SU-DHL-6 (cell line): Measurements from ENCODE around the gene DCLK1.

ENCODE experiments used
- EZH2phosphoT487 ChIP-seq: fragments of 200-600 bp; sonication (generic), shearing (Covaris generic); conservative IDR thresholded peaks from 2 replicates; pipeline ENCODE4 v1.6.1; 2018; ENCODE audit warnings: mild to moderate bottlenecking, antibody characterized with exemption, low read length, moderate library complexity, mixed read lengths
- TF ChIP-seq, protein P1 (sequence below): fragments of 200-600 bp; sonication (generic); IDR thresholded peaks from one replicate; pipeline ENCODE4 v1.5.1; 2017; ENCODE audit warnings: antibody characterized with exemption, mild to moderate bottlenecking, low read length, moderate library complexity; ENCODE audit not compliant: insufficient read depth, poor library complexity, severe bottlenecking

DNA sequence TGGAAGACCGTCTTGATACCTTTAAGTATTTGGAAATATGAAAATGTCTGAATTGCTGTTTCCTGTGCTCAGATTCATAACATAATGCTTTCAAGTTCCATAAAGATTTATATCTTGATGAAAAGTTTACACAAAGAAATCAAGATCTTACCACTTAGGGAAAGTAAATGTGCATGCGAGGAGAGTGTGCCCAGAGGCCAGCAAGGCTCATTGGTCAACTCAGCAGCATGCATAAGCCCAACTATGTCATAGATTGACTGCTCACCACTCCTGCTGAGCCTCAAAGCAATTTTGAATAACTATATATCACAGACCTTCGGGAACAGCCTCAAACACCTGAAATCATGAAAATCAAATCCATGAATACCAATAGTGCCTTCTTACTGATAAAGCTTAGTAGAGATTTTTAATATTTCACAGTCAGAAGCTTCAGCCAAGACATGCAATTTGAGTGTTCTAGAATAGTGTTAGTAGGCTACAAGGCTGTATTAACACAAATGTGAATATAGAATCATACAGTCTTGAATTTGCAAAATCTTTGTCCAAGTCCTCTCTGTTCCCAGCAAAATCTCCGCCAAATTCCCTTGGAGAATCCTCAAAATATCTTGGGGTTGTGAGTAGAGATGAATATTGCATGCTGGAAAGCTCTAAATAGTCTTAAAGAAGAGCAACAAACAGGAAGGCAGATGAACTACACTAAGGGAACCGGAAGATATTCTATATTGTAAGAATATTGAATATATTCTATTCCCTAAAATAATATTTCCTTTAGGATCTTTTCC is 124.1 kb downstream of the DCLK1 start:
- TF ChIP-seq, protein P1, sequence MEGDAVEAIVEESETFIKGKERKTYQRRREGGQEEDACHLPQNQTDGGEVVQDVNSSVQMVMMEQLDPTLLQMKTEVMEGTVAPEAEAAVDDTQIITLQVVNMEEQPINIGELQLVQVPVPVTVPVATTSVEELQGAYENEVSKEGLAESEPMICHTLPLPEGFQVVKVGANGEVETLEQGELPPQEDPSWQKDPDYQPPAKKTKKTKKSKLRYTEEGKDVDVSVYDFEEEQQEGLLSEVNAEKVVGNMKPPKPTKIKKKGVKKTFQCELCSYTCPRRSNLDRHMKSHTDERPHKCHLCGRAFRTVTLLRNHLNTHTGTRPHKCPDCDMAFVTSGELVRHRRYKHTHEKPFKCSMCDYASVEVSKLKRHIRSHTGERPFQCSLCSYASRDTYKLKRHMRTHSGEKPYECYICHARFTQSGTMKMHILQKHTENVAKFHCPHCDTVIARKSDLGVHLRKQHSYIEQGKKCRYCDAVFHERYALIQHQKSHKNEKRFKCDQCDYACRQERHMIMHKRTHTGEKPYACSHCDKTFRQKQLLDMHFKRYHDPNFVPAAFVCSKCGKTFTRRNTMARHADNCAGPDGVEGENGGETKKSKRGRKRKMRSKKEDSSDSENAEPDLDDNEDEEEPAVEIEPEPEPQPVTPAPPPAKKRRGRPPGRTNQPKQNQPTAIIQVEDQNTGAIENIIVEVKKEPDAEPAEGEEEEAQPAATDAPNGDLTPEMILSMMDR, result no peak
- TF ChIP-seq EZH2phosphoT487, result no peak
